ENCODE results near the gene ANKRD63.

DNA sequence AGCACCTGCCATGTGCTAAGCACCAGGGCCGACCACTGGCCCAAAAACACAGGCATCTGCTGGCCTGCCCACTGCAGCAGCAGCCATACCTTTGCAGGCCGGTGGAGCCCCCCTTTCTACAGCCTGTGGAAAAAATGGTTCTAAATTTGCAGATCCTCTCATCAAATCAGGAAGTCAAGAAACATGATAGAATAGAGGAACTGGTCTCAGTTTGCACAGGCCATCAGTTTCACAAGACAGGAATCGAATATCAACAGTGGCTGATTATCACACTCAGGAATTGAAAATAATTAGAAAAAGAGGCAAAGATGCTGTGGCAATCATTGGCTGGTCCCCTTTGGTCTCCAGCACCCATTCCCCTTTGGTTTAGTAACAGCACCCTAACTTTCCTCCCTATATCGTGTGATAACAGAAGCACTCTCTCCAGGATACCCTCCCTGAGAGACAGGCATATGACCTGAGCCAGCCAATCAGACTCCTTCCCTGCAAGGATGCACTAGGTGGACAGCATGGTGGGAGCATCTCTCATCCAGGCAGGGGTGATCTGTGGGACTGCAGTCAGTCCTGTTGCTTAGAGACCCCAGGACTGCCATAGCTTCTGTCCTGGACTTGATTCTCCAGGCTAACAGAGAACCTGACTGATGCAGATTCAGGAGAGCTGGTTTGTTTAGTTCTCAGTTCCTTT is 47.5 kb downstream of the ANKRD63 start:
- TF ChIP-seq SUZ12 (IDR thresholded peaks at IDR 0.05; ENCODE audit: extremely low read depth, insufficient read depth, insufficient read length) (no peak), ZNF274 (IDR thresholded peaks at IDR 0.05; ENCODE audit: low read depth, low read length) (no peak), YY1 (IDR thresholded peaks at IDR 0.05; ENCODE audit: insufficient read depth, insufficient read length) (no peak)

All from NT2/D1 (cell line).